OCI-LY3 (cell line): Measurements from ENCODE around the gene NPB.

Source experiments
- EZH2phosphoT487 ChIP-seq: fragments of 200-600 bp; shearing (Covaris generic); IDR thresholded peaks from 2 replicates; pipeline ENCODE4 v1.6.1; 2018; ENCODE audit warnings: antibody characterized with exemption, mixed run types, low read depth
- TF ChIP-seq, protein P1 (sequence below): fragments of 200-600, 300-600 bp; sonication (generic); IDR thresholded peaks from 2 replicates; pipeline ENCODE4 v1.5.1; 2014; ENCODE audit warnings: antibody characterized with exemption, low read length, low read depth

DNA sequence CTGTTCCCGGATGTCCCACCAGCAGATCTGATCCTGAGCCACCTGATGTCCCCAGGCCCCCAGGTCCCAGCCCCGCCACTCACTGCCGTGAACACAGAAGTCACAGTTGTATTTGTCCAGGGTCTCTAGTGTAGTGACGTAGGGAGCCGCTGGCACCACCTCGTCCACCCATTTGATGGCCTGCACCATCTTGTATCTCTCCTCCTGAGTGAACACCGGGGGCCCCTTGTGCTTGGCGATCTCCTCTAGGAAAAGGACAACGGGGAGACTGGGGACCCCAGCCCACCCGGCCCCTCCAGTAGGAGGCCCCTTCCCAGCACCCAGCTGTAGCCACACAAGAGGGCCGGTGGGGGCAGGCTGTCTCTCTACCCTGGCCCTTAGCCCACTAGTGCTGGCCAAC, 6.8 kb downstream of the NPB start:
- TF ChIP-seq, protein P1, sequence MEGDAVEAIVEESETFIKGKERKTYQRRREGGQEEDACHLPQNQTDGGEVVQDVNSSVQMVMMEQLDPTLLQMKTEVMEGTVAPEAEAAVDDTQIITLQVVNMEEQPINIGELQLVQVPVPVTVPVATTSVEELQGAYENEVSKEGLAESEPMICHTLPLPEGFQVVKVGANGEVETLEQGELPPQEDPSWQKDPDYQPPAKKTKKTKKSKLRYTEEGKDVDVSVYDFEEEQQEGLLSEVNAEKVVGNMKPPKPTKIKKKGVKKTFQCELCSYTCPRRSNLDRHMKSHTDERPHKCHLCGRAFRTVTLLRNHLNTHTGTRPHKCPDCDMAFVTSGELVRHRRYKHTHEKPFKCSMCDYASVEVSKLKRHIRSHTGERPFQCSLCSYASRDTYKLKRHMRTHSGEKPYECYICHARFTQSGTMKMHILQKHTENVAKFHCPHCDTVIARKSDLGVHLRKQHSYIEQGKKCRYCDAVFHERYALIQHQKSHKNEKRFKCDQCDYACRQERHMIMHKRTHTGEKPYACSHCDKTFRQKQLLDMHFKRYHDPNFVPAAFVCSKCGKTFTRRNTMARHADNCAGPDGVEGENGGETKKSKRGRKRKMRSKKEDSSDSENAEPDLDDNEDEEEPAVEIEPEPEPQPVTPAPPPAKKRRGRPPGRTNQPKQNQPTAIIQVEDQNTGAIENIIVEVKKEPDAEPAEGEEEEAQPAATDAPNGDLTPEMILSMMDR: no peak
- TF ChIP-seq EZH2phosphoT487: no peak
